Endothelial cell of umbilical vein (primary cell): ENCODE measurements around the gene CAMK2B. TPM values are rescaled to one million over a fixed set of nuclear protein-coding genes. Genes with fewer than 3 reads are reported as not detected.

Experiments used
- BruUV-seq: library from RNA; stranded (reverse); fragments of 400-500 nt; replicated peaks from 2 replicates; lab custom pipeline; 2021; lab: Mats Ljungman, UMichigan
- CTCF ChIA-PET: fragments of 300-600, 350-600 bp; sonication (Branson Sonifier 250); formaldehyde crosslinking; loops from one replicate; lab custom pipeline; 2021; ENCODE audit warnings: antibody characterized with exemption, inconsistent platforms; lab: Charles Lee
- POLR2A ChIA-PET: fragments of 300-600, 350-600 bp; sonication (Branson Sonifier 250); formaldehyde crosslinking; loops from one replicate; lab custom pipeline; 2021; ENCODE audit warnings: antibody characterized with exemption, inconsistent platforms; lab: Charles Lee
- DNase-seq: peaks from one replicate; pipeline ENCODE4 v3.0.0-alpha.2; 2011; ENCODE audit warnings: low read depth, low spot score
- FAIRE-seq: peaks from 2 replicates; lab custom pipeline; 2011; peaks lifted over from hg19 to GRCh38; lab: Jason Lieb, UNC
- H2AFZ ChIP-seq: 2 replicates; pipeline ENCODE4 v1.6.0; 2012; ENCODE audit warnings: low read depth, low read length, control low read depth, inconsistent platforms
- H3K27ac ChIP-seq: 2 replicates; pipeline ENCODE4 v1.5.1; 2011; ENCODE audit warnings: low read depth, mild to moderate bottlenecking, control low read depth, low read length, moderate library complexity; ENCODE audit not compliant: insufficient read depth
- H3K27me3 ChIP-seq, 2 experiments: 2 replicates each; pipeline versions ENCODE4 v1.6.0 to v1.6.1; 2011; ENCODE audit warnings: low read length in 2 of 2, mixed read lengths in 1 of 2; ENCODE audit not compliant: control insufficient read depth in 2 of 2, insufficient read depth in 2 of 2
- H3K36me3 ChIP-seq, 2 experiments: 2 replicates in 1 of 2; 3 replicates in 1 of 2; pipeline ENCODE4 v1.5.1; 2011; ENCODE audit warnings: low read length in 2 of 2, mild to moderate bottlenecking in 1 of 2, moderate library complexity in 1 of 2; ENCODE audit not compliant: control insufficient read depth in 2 of 2, insufficient read depth in 2 of 2; ENCODE audit errors: extremely low read depth in 1 of 2
- H3K4me1 ChIP-seq: 3 replicates; pipeline ENCODE4 v1.5.1; 2011; ENCODE audit warnings: mild to moderate bottlenecking, low read length; ENCODE audit not compliant: control insufficient read depth, insufficient read depth; ENCODE audit errors: extremely low read depth
- H3K4me2 ChIP-seq: 2 replicates; pipeline ENCODE4 v1.6.1; 2011; ENCODE audit warnings: low read length, control low read depth, mixed read lengths; ENCODE audit not compliant: insufficient read depth
- H3K4me3 ChIP-seq, 3 experiments: fragments of 200-600 bp in 1 of 3; sonication (generic), shearing (Covaris generic) in 1 of 3; replicated peaks in 1 of 3; 2 replicates each; pipeline ENCODE4 v1.5.1; 2011 to 2016; ENCODE audit warnings: control low read depth in 3 of 3, low read length in 3 of 3, mild to moderate bottlenecking in 2 of 3, inconsistent platforms in 1 of 3, low read depth in 1 of 3, moderate library complexity in 1 of 3; ENCODE audit not compliant: insufficient read depth in 1 of 3
- H3K79me2 ChIP-seq: 2 replicates; pipeline ENCODE4 v1.6.0; 2012; ENCODE audit warnings: low read length, inconsistent platforms; ENCODE audit not compliant: control insufficient read depth, insufficient read depth
- H3K9ac ChIP-seq: replicated peaks from 2 replicates; pipeline ENCODE3; 2011; ENCODE audit warnings: low read length, control low read depth; ENCODE audit not compliant: insufficient read depth; ENCODE audit errors: extremely low read depth
- H3K9me1 ChIP-seq: replicated peaks from 3 replicates; pipeline ENCODE4 v1.6.0; 2011; ENCODE audit warnings: mild to moderate bottlenecking, low read length; ENCODE audit not compliant: control insufficient read depth, insufficient read depth; ENCODE audit errors: extremely low read depth
- H3K9me3 ChIP-seq: replicated peaks from 2 replicates; pipeline ENCODE4 v1.5.1; 2012; ENCODE audit warnings: low read length, inconsistent platforms; ENCODE audit not compliant: control insufficient read depth, insufficient read depth
- H4K20me1 ChIP-seq: replicated peaks from 2 replicates; pipeline ENCODE3; 2011; ENCODE audit warnings: mild to moderate bottlenecking, low read length; ENCODE audit not compliant: control insufficient read depth, insufficient read depth; ENCODE audit errors: extremely low read depth
- CTCF ChIP-seq, 2 donors: IDR thresholded peaks; 1 replicate in 1 of 2; 2 replicates in 1 of 2; pipeline ENCODE4 v1.5.1; 2011; ENCODE audit warnings: low read length in 2 of 2, mild to moderate bottlenecking in 2 of 2, moderate library complexity in 2 of 2, control low read depth in 1 of 2, inconsistent platforms in 1 of 2, low read depth in 1 of 2; ENCODE audit not compliant: insufficient read depth in 1 of 2; ENCODE audit errors: extremely low read depth in 1 of 2
- EZH2 ChIP-seq: IDR thresholded peaks from 2 replicates; pipeline ENCODE4 v1.6.1; 2012; ENCODE audit warnings: borderline replicate concordance, low read depth, mild to moderate bottlenecking, moderate library complexity, low read length, inconsistent platforms; ENCODE audit not compliant: severe bottlenecking
- FOS ChIP-seq: IDR thresholded peaks from 2 replicates; pipeline ENCODE4 v1.6.1; 2011; ENCODE audit warnings: mild to moderate bottlenecking, low read length, moderate library complexity, borderline replicate concordance; ENCODE audit not compliant: insufficient read depth
- GATA2 ChIP-seq: IDR thresholded peaks from 2 replicates; pipeline ENCODE4 v1.7.0; 2011; ENCODE audit warnings: low read depth, mild to moderate bottlenecking, moderate library complexity, mixed read lengths, low read length; ENCODE audit not compliant: insufficient read length, insufficient read depth
- JUN ChIP-seq: IDR thresholded peaks from 2 replicates; pipeline ENCODE4 v1.6.1; 2011; ENCODE audit warnings: borderline replicate concordance, low read depth; ENCODE audit not compliant: insufficient read length, insufficient read depth
- MAX ChIP-seq: IDR thresholded peaks from 2 replicates; pipeline ENCODE4 v1.6.1; 2011; ENCODE audit not compliant: insufficient read depth, insufficient read length
- MYC ChIP-seq: IDR thresholded peaks from one replicate; pipeline ENCODE4 v1.6.1; 2011; ENCODE audit warnings: mild to moderate bottlenecking, low read depth, low read length
- POLR2A ChIP-seq: IDR thresholded peaks from 2 replicates; pipeline ENCODE4 v1.6.1; 2012; ENCODE audit warnings: low read depth, mild to moderate bottlenecking, control low read depth, low read length
- POLR2AphosphoS5 ChIP-seq: IDR thresholded peaks from 2 replicates; pipeline ENCODE4 v1.6.1; 2012; ENCODE audit warnings: low read depth, mild to moderate bottlenecking, control low read depth, low read length, moderate library complexity; ENCODE audit not compliant: insufficient read depth
- dilution Hi-C: fragments of 300-500 bp; cut with MboI; formaldehyde crosslinking; loops from one replicate; pipeline ENCODE4 v1.15.0; 2019; ENCODE audit warnings: low sequenced_read_pairs; ENCODE audit not compliant: extremely low pct_ligation_motif_present
- intact Hi-C: fragments of 100-400 bp; cut with micrococcal nuclease; formaldehyde crosslinking; loops from one replicate; pipeline ENCODE4 v1.10.0; 2022
- polyA plus RNA-seq, 4 experiments: library from polyadenylated mRNA; depleted of rRNA in 3 of 4; stranded (reverse) in 3 of 4; unstranded in 1 of 4; fragments of >200 nt; gene quantifications; 2 replicates each; pipeline versions ENCODE4 v1.2.1 to v1.2.3, GENCODE V29; 2011 to 2012; ENCODE audit warnings: missing spikeins in 1 of 4
- total RNA-seq: library from RNA; stranded (reverse); gene quantifications from 2 replicates; pipeline ENCODE4 v1.2.3, GENCODE V29; 2021

Gene CAMK2B
- total and polyA plus RNA-seq, 2 donors (not counting 3 experiments of a cell fraction or from before 2014, with no cell fraction given) = 0.57 to 1.6 TPM

GRCh38 chr7:44267178-44267577, 58.2 kb downstream of the CAMK2B start:
- dilution Hi-C loops (no loop called here), intact Hi-C loops (no loop called here)
- Histone ChIP-seq H2AFZ (no peak overlapping the region), H3K9ac (no peak overlapping the region), H3K4me3 (no peak overlapping the region), H3K4me2 (no peak overlapping the region), H3K9me3 (no peaks in the 10 kb centered on the region), H3K36me3 (no peaks in the 10 kb centered on the region), H3K4me1 (no peaks in the 10 kb centered on the region), H3K9me1 (no peaks in the 10 kb centered on the region), H3K79me2 (no peaks in the 10 kb centered on the region), H4K20me1 (no peaks in the 10 kb centered on the region), H3K27me3 (peaks cover 0 to 12% of the 10 kb centered on the region in 2 experiments), H3K27ac (no peak overlapping the region)
- POLR2A ChIA-PET = no interaction called here
- FAIRE-seq = no peak
- TF ChIP-seq FOS (no peak), POLR2AphosphoS5 (no peak), MAX (no peak), POLR2A (no peak), JUN (no peak), MYC (no peak), CTCF (IDR thresholded peaks at IDR 0.05; ENCODE audit: extremely low read depth in 1 of 2, insufficient read depth in 1 of 2, low read depth in 1 of 2, low read length in 2 of 2) (no peak), GATA2 (no peak), EZH2 (no peak)
- DNase-seq = no peak
- CTCF ChIA-PET = interaction anchor here (1.4 kb wide), 1 partner anchor 11 kb away, joined by 4 read pairs; no protein-coding TSS in a partner anchor
- no TSS peak for BruUV-seq
